HEK293 (cell line): Measurements from ENCODE around the gene EIF4A3.

ENCODE experiments used
- PRDM6 ChIP-seq: fragments of 450-650 bp; formaldehyde crosslinking; IDR thresholded peaks from 2 replicates; pipeline ENCODE4 v1.5.1; 2017; ENCODE audit warnings: missing biosample characterization, missing genetic modification characterization
- ZNF10 ChIP-seq: fragments of 450-650 bp; formaldehyde crosslinking; IDR thresholded peaks from 2 replicates; pipeline ENCODE4 v1.5.1; 2017; ENCODE audit warnings: missing biosample characterization, missing genetic modification characterization
- ZNF302 ChIP-seq: fragments of 450-650 bp; formaldehyde crosslinking; IDR thresholded peaks from 2 replicates; pipeline ENCODE4 v1.5.1; 2016; ENCODE audit warnings: missing biosample characterization, missing genetic modification characterization, low read depth
- ZNF341 ChIP-seq: fragments of 450-650 bp; formaldehyde crosslinking; IDR thresholded peaks from 2 replicates; pipeline ENCODE4; 2016; ENCODE audit warnings: low read depth, missing biosample characterization, missing genetic modification characterization

GRCh38 chr17:80195671-80196529, 49.0 kb upstream of the EIF4A3 start:
- TF ChIP-seq ZNF10 (no peak), ZNF302 (no peak), PRDM6 (tag by site-specific recombination) (no peak), ZNF341 (tag by site-specific recombination) (no peak)
